Activated B cell treated with CpG ODN at 0.5 μM for 24 hours (primary cell): ENCODE measurements around the gene IL17A. TPM values are rescaled to one million over a fixed set of nuclear protein-coding genes. Genes with fewer than 3 reads are reported as not detected.

Experiments
- ATAC-seq: fragments of 200-7000 bp; cut with Tn5 transposase; one replicate; pipeline ENCODE4 v1.10.0; 2021; ENCODE audit warnings: low read depth, mild to moderate bottlenecking, moderate library complexity
- CTCF ChIA-PET: fragments of 350-600 bp; sonication (Branson Sonifier 250); formaldehyde crosslinking; loops from one replicate; lab custom pipeline; 2021; ENCODE audit warnings: antibody characterized with exemption; lab: Charles Lee
- POLR2A ChIA-PET: fragments of 350-600 bp; sonication (Branson Sonifier 250); formaldehyde crosslinking; loops from one replicate; lab custom pipeline; 2021; ENCODE audit warnings: antibody characterized with exemption; lab: Charles Lee
- DNase-seq: peaks from one replicate; pipeline ENCODE4 v3.0.0; 2022
- H3K27ac Mint-ChIP-seq: one replicate; pipeline ENCODE4 v1.8.0; 2020; ENCODE audit warnings: mixed read lengths
- H3K27me3 Mint-ChIP-seq: one replicate; pipeline ENCODE4 v1.8.0; 2021; ENCODE audit warnings: mixed read lengths
- H3K36me3 Mint-ChIP-seq: one replicate; pipeline ENCODE4 v1.8.0; 2021; ENCODE audit warnings: low read depth, mixed read lengths
- H3K4me1 Mint-ChIP-seq: one replicate; pipeline ENCODE4 v1.8.0; 2021; ENCODE audit warnings: mixed read lengths
- H3K4me3 Mint-ChIP-seq: one replicate; pipeline ENCODE4 v1.8.0; 2020; ENCODE audit warnings: mild to moderate bottlenecking, mixed read lengths
- H3K9me3 Mint-ChIP-seq: one replicate; pipeline ENCODE4 v1.8.0; 2020; ENCODE audit warnings: mixed read lengths
- CTCF ChIP-seq: fragments of 200-600 bp; IDR thresholded peaks from one replicate; pipeline ENCODE4 v1.8.0; 2022; ENCODE audit warnings: antibody characterized with exemption, mild to moderate bottlenecking
- intact Hi-C: fragments of 100-400 bp; cut with micrococcal nuclease; formaldehyde crosslinking; loops from one replicate; pipeline ENCODE4 v1.15.1; 2024
- total RNA-seq: library from RNA; stranded (reverse); gene quantifications from 2 replicates; pipeline ENCODE4 v1.2.3, GENCODE V29; 2022

The IL17A gene
- not detected in 2 replicates for total RNA-seq

- Mint-ChIP-seq H3K27me3 (peaks cover 10% of the 10 kb centered on the region), H3K27ac (no peak within 1 kb of the TSS), H3K4me3 (no peak within 1 kb of the TSS), H3K9me3 (no peaks in the 10 kb centered on the region), H3K36me3 (no peaks in the 10 kb centered on the region), H3K4me1 (peaks cover under 1% of the 10 kb centered on the region)
- ChIA-PET POLR2A (no interaction called here), CTCF (no interaction called here)
- DNase-seq, result no peak
- ATAC-seq, result no peak
- no peak for TF ChIP-seq CTCF
- intact Hi-C loops, result no loop called here
Measured at GRCh38 chr6:52186075-52186474, at the start of gene IL17A. Gene IL17A, plus strand, starts transcription at chr6:52186375. Its CDS starts 57 bp downstream, at chr6:52186432.

- DNase-seq, result no peak
- H3K27me3 Mint-ChIP-seq, result no peaks in the 10 kb centered on the region
- no peaks in the 10 kb centered on the region for H3K9me3 Mint-ChIP-seq
- no peak overlapping the region for H3K4me3 Mint-ChIP-seq
- ChIA-PET POLR2A (no interaction called here), CTCF (no interaction called here)
- intact Hi-C loops, result no loop called here
- no peak overlapping the region for H3K27ac Mint-ChIP-seq
- H3K4me1 Mint-ChIP-seq, result no peaks in the 10 kb centered on the region
- no peak for ATAC-seq
- no peak for TF ChIP-seq CTCF
- H3K36me3 Mint-ChIP-seq, result no peaks in the 10 kb centered on the region
Measured at GRCh38 chr6:52136934-52137467, 49.2 kb upstream of the IL17A start.

GRCh38 chr6:52138284-52138683 is 47.9 kb upstream of the IL17A start:
- no peak overlapping the region for H3K4me3 Mint-ChIP-seq
- ATAC-seq (no peak), DNase-seq (no peak)
- ChIA-PET POLR2A (no interaction called here), CTCF (no interaction called here)
- H3K27me3 Mint-ChIP-seq, result no peaks in the 10 kb centered on the region
- TF ChIP-seq CTCF, result no peak
- intact Hi-C loops, result no loop called here
- H3K36me3 Mint-ChIP-seq, result no peaks in the 10 kb centered on the region
- no peaks in the 10 kb centered on the region for H3K9me3 Mint-ChIP-seq
- no peak overlapping the region for H3K27ac Mint-ChIP-seq
- no peaks in the 10 kb centered on the region for H3K4me1 Mint-ChIP-seq

GRCh38 chr6:52139985-52140680 is 46.0 kb upstream of the IL17A start:
- no peak overlapping the region for H3K4me3 Mint-ChIP-seq
- ATAC-seq (no peak), DNase-seq (no peak)
- no peaks in the 10 kb centered on the region for H3K9me3 Mint-ChIP-seq
- H3K36me3 Mint-ChIP-seq, result no peaks in the 10 kb centered on the region
- intact Hi-C loops, result no loop called here
- H3K27me3 Mint-ChIP-seq, result peaks cover 15% of the 10 kb centered on the region
- no peak overlapping the region for H3K27ac Mint-ChIP-seq
- TF ChIP-seq CTCF, result no peak
- ChIA-PET CTCF (no interaction called here), POLR2A (no interaction called here)
- no peaks in the 10 kb centered on the region for H3K4me1 Mint-ChIP-seq

GRCh38 chr6:52141596-52141995 is 44.6 kb upstream of the IL17A start:
- TF ChIP-seq CTCF, result no peak
- Mint-ChIP-seq H3K36me3 (no peaks in the 10 kb centered on the region), H3K9me3 (no peaks in the 10 kb centered on the region), H3K4me1 (no peaks in the 10 kb centered on the region), H3K27me3 (peaks cover 16% of the 10 kb centered on the region), H3K27ac (no peak overlapping the region), H3K4me3 (no peak overlapping the region)
- ChIA-PET POLR2A (no interaction called here), CTCF (no interaction called here)
- DNase-seq (no peak), ATAC-seq (no peak)
- intact Hi-C loops, result no loop called here
